ENCODE results near the gene FANCD2OS. TPM values are rescaled to one million over a fixed set of nuclear protein-coding genes. Genes with fewer than 3 reads are reported as not detected.

Gene FANCD2OS, protein sequence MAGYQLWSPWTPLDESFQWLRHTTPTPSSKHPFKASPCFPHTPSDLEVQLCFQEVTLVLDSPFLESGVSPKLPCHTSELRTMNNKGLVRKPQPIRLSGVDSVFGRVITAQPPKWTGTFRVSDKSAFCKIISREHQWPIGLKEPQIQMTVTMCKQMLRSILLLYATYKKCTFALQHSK
- total RNA-seq = not detected

DNA sequence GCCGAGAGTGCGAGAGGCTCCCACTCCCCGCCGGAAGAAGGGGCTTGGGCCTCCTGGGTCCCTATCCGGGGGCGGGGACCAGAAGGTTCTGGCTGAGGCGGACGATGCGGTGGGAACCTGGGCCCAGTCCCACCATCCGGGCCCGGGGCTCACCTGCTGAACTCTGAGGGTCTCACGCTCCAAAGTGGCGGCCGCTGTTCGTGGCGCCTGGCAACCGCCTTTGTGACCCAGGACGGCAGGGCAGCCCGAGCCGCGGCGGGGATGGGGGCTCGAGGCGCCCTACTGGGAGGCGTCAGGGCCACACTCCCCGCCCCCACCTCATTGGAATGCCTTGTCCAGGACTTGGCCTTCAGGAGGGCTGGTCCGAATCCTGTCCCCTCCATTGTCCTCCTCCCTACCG, at the start of gene FANCD2OS:
Gene FANCD2OS (minus strand): TSS at position 165 of the 400 bp plus-strand sequence. CDS start 3,481 bp downstream, outside the sequence.
- Histone ChIP-seq H3K9me3 (no peaks in the 10 kb centered on the region), H3K4me3 (no peak within 1 kb of the TSS), H3K4me1 (no peaks in the 10 kb centered on the region), H3K27me3 (no peaks in the 10 kb centered on the region), H3K27ac (no peak within 1 kb of the TSS), H3K36me3 (no peaks in the 10 kb centered on the region)
- TF ChIP-seq, protein P1, sequence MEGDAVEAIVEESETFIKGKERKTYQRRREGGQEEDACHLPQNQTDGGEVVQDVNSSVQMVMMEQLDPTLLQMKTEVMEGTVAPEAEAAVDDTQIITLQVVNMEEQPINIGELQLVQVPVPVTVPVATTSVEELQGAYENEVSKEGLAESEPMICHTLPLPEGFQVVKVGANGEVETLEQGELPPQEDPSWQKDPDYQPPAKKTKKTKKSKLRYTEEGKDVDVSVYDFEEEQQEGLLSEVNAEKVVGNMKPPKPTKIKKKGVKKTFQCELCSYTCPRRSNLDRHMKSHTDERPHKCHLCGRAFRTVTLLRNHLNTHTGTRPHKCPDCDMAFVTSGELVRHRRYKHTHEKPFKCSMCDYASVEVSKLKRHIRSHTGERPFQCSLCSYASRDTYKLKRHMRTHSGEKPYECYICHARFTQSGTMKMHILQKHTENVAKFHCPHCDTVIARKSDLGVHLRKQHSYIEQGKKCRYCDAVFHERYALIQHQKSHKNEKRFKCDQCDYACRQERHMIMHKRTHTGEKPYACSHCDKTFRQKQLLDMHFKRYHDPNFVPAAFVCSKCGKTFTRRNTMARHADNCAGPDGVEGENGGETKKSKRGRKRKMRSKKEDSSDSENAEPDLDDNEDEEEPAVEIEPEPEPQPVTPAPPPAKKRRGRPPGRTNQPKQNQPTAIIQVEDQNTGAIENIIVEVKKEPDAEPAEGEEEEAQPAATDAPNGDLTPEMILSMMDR (IDR thresholded peaks at IDR 0.05) = no peak
- no peak for TF ChIP-seq EP300 (IDR thresholded peaks at IDR 0.05)
- no peak for TF ChIP-seq POLR2A (IDR thresholded peaks at IDR 0.05)
- 66 to 76% methylated on average over 13 to 27 of the region's 28 CpGs for WGBS, 2 donors
- no peak for DNase-seq (ENCODE audit: low spot score in 2 of 2)

DNA sequence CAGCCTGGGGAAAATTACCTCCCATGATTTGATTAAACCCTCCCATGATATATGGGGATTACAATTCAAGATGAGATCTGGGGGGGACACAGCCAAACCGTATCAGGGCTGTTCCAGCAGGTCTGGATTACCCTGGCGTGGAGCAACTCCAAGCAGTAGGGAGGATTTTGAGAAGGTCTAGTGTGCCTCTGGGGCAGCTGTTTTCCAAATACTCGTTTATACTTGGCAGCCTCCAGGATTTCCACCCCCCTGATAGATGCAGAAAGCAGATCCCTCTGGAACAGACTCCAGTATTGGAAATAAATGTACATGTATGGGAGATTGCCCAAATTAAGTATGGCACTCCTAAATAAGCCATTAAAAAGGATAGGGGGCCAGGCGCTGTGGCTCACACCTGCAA, 49.0 kb upstream of the FANCD2OS start:
- Histone ChIP-seq H3K27me3 (no peaks in the 10 kb centered on the region), H3K9me3 (no peaks in the 10 kb centered on the region), H3K27ac (no peak overlapping the region), H3K4me3 (no peak overlapping the region), H3K36me3 (peaks cover 0 to 29% (median 0%) of the 10 kb centered on the region in 3 donors), H3K4me1 (peaks cover 0 to 15% (median 0%) of the 10 kb centered on the region in 4 donors)
- 65 to 69% methylated on average over 4 of the region's 4 CpGs for WGBS, 2 donors
- TF ChIP-seq POLR2A (IDR thresholded peaks at IDR 0.05) = no peak
- no peak for TF ChIP-seq EP300 (IDR thresholded peaks at IDR 0.05)
- TF ChIP-seq, protein P1 (IDR thresholded peaks at IDR 0.05) = no peak
- no peak for DNase-seq (ENCODE audit: low spot score in 2 of 2)

DNA sequence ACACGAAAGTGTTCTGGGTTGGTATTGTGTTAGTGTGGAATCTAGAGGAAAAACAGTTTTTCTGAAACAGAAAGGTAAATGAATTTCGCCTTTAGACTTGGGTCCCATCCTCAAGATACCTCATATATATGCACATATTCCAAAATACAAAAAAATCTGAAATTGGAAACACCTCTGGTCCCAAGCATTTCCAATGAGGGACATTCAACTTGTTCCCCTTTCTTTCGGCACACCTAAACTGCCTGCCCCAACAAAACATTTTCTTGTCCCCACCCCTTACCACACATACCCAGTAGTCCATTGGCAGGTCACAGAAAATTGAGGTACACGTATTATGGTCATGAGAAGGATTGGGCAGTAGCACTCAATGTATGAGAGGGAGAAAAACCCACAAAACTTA, 47.6 kb upstream of the FANCD2OS start:
- peaks cover 0 to 11% (median 0%) of the 10 kb centered on the region in 4 donors for H3K4me1 ChIP-seq
- no peak for DNase-seq (ENCODE audit: low spot score in 2 of 2)
- no peaks in the 10 kb centered on the region for H3K27me3 ChIP-seq
- no peak overlapping the region for H3K27ac ChIP-seq
- WGBS, 2 donors = 91 to 94% methylated on average over 4 of the region's 4 CpGs
- no peaks in the 10 kb centered on the region for H3K9me3 ChIP-seq
- H3K36me3 ChIP-seq = peaks cover 0 to 42% (median 4%) of the 10 kb centered on the region in 3 donors
- TF ChIP-seq, protein P1 (IDR thresholded peaks at IDR 0.05) = no peak
- no peak for TF ChIP-seq POLR2A (IDR thresholded peaks at IDR 0.05)
- no peak for TF ChIP-seq EP300 (IDR thresholded peaks at IDR 0.05)
- no peak overlapping the region for H3K4me3 ChIP-seq

DNA sequence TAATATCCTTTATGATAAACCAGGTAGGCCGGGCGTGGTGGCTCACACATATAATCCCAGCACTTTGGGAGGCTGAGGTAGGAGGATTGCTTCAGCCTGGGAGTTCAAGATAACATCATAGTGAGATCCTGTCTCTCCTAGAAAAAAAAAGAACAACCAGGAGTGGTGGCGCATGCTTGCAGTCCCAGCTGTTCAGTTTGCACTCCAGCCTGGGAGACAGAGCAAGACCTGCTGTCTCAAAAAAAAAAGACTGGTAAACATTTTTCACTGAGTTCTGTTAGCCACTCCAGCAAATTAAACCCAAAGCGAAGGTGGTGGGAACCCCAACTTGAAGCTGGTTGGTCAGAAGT, 47.0 kb upstream of the FANCD2OS start:
- TF ChIP-seq POLR2A (IDR thresholded peaks at IDR 0.05) (no peak), EP300 (IDR thresholded peaks at IDR 0.05) (no peak)
- TF ChIP-seq, protein P1 (IDR thresholded peaks at IDR 0.05) = no peak
- Histone ChIP-seq H3K4me1 (peaks cover 0 to 5% (median 0%) of the 10 kb centered on the region in 4 donors), H3K36me3 (peaks cover 0 to 48% (median 6%) of the 10 kb centered on the region in 3 donors), H3K4me3 (no peak overlapping the region), H3K9me3 (no peaks in the 10 kb centered on the region), H3K27me3 (no peaks in the 10 kb centered on the region), H3K27ac (no peak overlapping the region)
- WGBS, 2 donors = 90 to 96% methylated on average over 4 of the region's 4 CpGs
- DNase-seq (ENCODE audit: low spot score in 2 of 2) = no peak

DNA sequence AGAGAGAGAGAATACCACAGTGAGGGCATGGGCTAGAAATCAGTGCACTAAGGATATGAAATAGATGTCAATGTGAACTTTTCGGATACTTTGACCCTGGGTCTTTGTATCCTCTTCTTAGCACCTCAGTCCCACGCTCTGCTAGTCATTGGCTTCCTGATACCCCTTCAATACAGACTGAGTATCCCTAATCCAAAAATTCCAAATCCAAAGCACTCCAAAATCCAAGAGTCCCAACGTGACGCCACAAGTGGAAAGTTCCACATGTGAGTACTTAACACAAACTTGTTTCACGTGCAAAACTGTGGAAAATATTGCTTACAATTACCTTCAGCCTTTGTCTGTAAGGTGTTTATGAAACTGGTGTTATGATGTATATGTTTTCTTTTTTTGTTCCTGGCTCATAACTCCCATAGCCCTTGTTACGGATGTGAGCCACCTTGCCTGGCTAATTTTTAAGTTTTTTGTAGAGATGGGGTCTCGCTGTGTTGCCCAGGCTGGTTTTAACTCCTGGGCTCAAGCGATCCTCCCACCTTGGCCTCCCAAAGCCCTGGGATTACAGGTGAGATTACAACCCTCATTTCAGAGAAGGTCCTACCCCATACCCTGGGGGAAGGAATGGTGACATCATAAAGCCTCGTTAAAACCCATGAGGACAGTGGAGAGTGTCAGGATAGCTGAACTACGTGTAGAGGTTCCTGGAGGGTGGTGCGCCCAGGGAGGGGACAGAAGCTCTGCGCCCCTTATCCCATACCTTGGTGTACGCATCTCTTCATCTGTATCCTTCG, 46.5 kb upstream of the FANCD2OS start:
- TF ChIP-seq, protein P1 (IDR thresholded peaks at IDR 0.05) = no peak
- TF ChIP-seq EP300 (IDR thresholded peaks at IDR 0.05) = no peak
- no peak for TF ChIP-seq POLR2A (IDR thresholded peaks at IDR 0.05)
- H3K27me3 ChIP-seq = no peaks in the 10 kb centered on the region
- DNase-seq (ENCODE audit: low spot score in 2 of 2) = no peak
- H3K27ac ChIP-seq = no peak overlapping the region
- 88 to 89% methylated on average over 14 of the region's 14 CpGs for WGBS, 2 donors
- peaks cover 0 to 53% (median 9%) of the 10 kb centered on the region in 3 donors for H3K36me3 ChIP-seq
- H3K9me3 ChIP-seq = no peaks in the 10 kb centered on the region
- H3K4me1 ChIP-seq = no peaks in the 10 kb centered on the region
- no peak overlapping the region for H3K4me3 ChIP-seq
